SK-N-SH (cell line): Measurements from ENCODE around the gene BAIAP3. TPM values are rescaled to one million over a fixed set of nuclear protein-coding genes. Genes with fewer than 3 reads are reported as not detected.

ENCODE experiments used
- CTCF ChIA-PET: fragments of 300-600, 350-600 bp; formaldehyde crosslinking; extraction: SDS; loops from one replicate; lab custom pipeline; 2021; lab: Yijun Ruan, JAX
- POLR2A ChIA-PET: fragments of 350-600 bp; sonication (Branson Sonifier 250); formaldehyde crosslinking; extraction: SDS; loops from one replicate; lab custom pipeline; 2020; ENCODE audit warnings: antibody characterized with exemption, inconsistent platforms; lab: Yijun Ruan, JAX
- DNase-seq: peaks from one replicate; pipeline ENCODE4 v3.0.0; 2012
- H2AFZ ChIP-seq: fragments of 200-600 bp; sonication (generic); 2 replicates; pipeline ENCODE4 v1.8.1; 2016; ENCODE audit warnings: antibody characterized with exemption, mild to moderate bottlenecking, low read depth
- H3F3A ChIP-seq: fragments of 200-600 bp; sonication (generic); replicated peaks from 2 replicates; pipeline ENCODE3; 2016; ENCODE audit warnings: antibody characterized with exemption, mild to moderate bottlenecking; ENCODE audit not compliant: insufficient read depth
- H3K27ac ChIP-seq, 2 experiments: fragments of 200-500 bp in 1 of 2; fragments of 200-600 bp in 1 of 2; sonication (Bioruptor generic) in 1 of 2; sonication (generic), shearing (Covaris generic) in 1 of 2; 2 replicates each; pipeline versions ENCODE4 v1.5.1 to v1.6.1; 2014 to 2016; ENCODE audit warnings: low read depth in 2 of 2, inconsistent platforms in 1 of 2, low read length in 1 of 2, mild to moderate bottlenecking in 1 of 2, mixed read lengths in 1 of 2
- H3K27me3 ChIP-seq: fragments of 200-600 bp; sonication (generic), shearing (Covaris generic); 2 replicates; pipeline ENCODE4 v1.6.1; 2016; ENCODE audit warnings: mixed run types; ENCODE audit not compliant: insufficient read depth
- H3K36me3 ChIP-seq, 2 experiments: fragments of 200-500 bp in 1 of 2; fragments of 200-600 bp in 1 of 2; sonication (Bioruptor generic) in 1 of 2; sonication (generic) in 1 of 2; replicated peaks in 1 of 2; 2 replicates each; pipeline versions ENCODE3 to v1.5.1; 2014 to 2016; ENCODE audit warnings: low read length in 1 of 2, mild to moderate bottlenecking in 1 of 2; ENCODE audit not compliant: insufficient read depth in 2 of 2, control insufficient read depth in 1 of 2
- H3K4me1 ChIP-seq, 2 experiments: fragments of 200-500 bp in 1 of 2; fragments of 200-600 bp in 1 of 2; sonication (Bioruptor generic) in 1 of 2; sonication (generic), shearing (Covaris generic) in 1 of 2; 2 replicates each; pipeline versions ENCODE4 v1.5.1 to v1.6.1; 2014 to 2016; ENCODE audit warnings: low read depth in 1 of 2, low read length in 1 of 2, mixed run types in 1 of 2; ENCODE audit not compliant: insufficient read depth in 2 of 2, control insufficient read depth in 1 of 2
- H3K4me2 ChIP-seq: fragments of 200-600 bp; sonication (generic), shearing (Covaris generic); 2 replicates; pipeline ENCODE4 v1.6.1; 2017; ENCODE audit warnings: mixed run types
- H3K4me3 ChIP-seq, 2 experiments: fragments of 200-500 bp in 1 of 2; fragments of 200-600 bp in 1 of 2; sonication (Bioruptor generic) in 1 of 2; sonication (generic), shearing (Covaris generic) in 1 of 2; 2 replicates each; pipeline versions ENCODE4 v1.5.1 to v1.8.1; 2014 to 2016; ENCODE audit warnings: low read depth in 2 of 2, inconsistent platforms in 1 of 2, low read length in 1 of 2, mild to moderate bottlenecking in 1 of 2, mixed read lengths in 1 of 2, moderate library complexity in 1 of 2
- H3K79me2 ChIP-seq: fragments of 200-600 bp; sonication (generic); 2 replicates; pipeline ENCODE4 v1.8.1; 2017; ENCODE audit warnings: mild to moderate bottlenecking; ENCODE audit not compliant: insufficient read depth
- H3K9ac ChIP-seq: fragments of 200-600 bp; sonication (generic); 2 replicates; pipeline ENCODE4 v1.6.1; 2017; ENCODE audit warnings: mixed run types
- H3K9me2 ChIP-seq: fragments of 200-600 bp; sonication (generic); 2 replicates; pipeline ENCODE4 v1.6.1; 2017; ENCODE audit warnings: mixed run types
- H3K9me3 ChIP-seq: fragments of 200-600 bp; sonication (generic); 2 replicates; pipeline ENCODE4 v1.6.1; 2017; ENCODE audit warnings: mixed run types, mild to moderate bottlenecking, moderate library complexity
- H4K20me1 ChIP-seq: fragments of 200-600 bp; sonication (generic); 2 replicates; pipeline ENCODE4 v1.6.1; 2017; ENCODE audit warnings: mild to moderate bottlenecking, mixed run types; ENCODE audit not compliant: insufficient read depth
- EZH2phosphoT487 ChIP-seq: fragments of 200-600 bp; sonication (generic); IDR thresholded peaks from 2 replicates; pipeline ENCODE4 v1.6.1; 2017; ENCODE audit warnings: low read depth, mixed run types, mild to moderate bottlenecking, antibody characterized with exemption, moderate library complexity, borderline replicate concordance
- FOXM1 ChIP-seq: IDR thresholded peaks from 2 replicates; pipeline ENCODE4 v1.4.0; 2012; ENCODE audit warnings: low read depth, mild to moderate bottlenecking
- GABPA ChIP-seq: IDR thresholded peaks from 2 replicates; pipeline ENCODE4 v1.4.0; 2012; ENCODE audit warnings: low read depth, mild to moderate bottlenecking
- RAD21 ChIP-seq: IDR thresholded peaks from 2 replicates; pipeline ENCODE4 v1.6.1; 2012; ENCODE audit warnings: mild to moderate bottlenecking, low read length
- TEAD4 ChIP-seq: IDR thresholded peaks from 2 replicates; pipeline ENCODE4 v1.4.0; 2012; ENCODE audit warnings: mild to moderate bottlenecking, borderline replicate concordance; ENCODE audit not compliant: insufficient read depth
- WGBS: methylation state at CpG from one replicate; pipeline ENCODE4 v1.1.6; 2017; ENCODE audit warnings: low lambda C conversion rate; 5-methylcytosine and 5-hydroxymethylcytosine counted together
- polyA plus RNA-seq, 3 experiments: library from polyadenylated mRNA; depleted of rRNA; stranded (reverse); fragments of >200 nt; gene quantifications; 2 replicates each; pipeline ENCODE4 v1.2.3, GENCODE V29; 2012
- TF ChIP-seq, protein P1 (sequence below): fragments of 150-350 bp; IDR thresholded peaks from 2 replicates; pipeline ENCODE4 v1.6.1; 2017; ENCODE audit warnings: antibody characterized with exemption, low read length, low read depth, borderline replicate concordance
- TF ChIP-seq, protein P2 (sequence below): fragments of 200-600 bp; sonication (generic); IDR thresholded peaks from 2 replicates; pipeline ENCODE4 v1.6.1; 2017; ENCODE audit warnings: antibody characterized with exemption, mild to moderate bottlenecking, moderate library complexity
- TF ChIP-seq, protein P3 (sequence below): IDR thresholded peaks from 2 replicates; pipeline ENCODE4 v1.6.1; 2012; ENCODE audit warnings: mild to moderate bottlenecking, low read depth, low read length, moderate library complexity
- TF ChIP-seq, protein P4 (sequence below): IDR thresholded peaks from 2 replicates; pipeline ENCODE4 v1.4.0; 2012; ENCODE audit warnings: low read depth, borderline replicate concordance
- TF ChIP-seq, protein P5 (sequence below): fragments of 150-350 bp; IDR thresholded peaks from 2 replicates; pipeline ENCODE4 v1.6.1; 2016; ENCODE audit warnings: mild to moderate bottlenecking, low read depth, low read length

Gene BAIAP3
- polyA plus RNA-seq, 1 of the 3 experiments (the other 2 are of a cell fraction) = 1.1 TPM

DNA sequence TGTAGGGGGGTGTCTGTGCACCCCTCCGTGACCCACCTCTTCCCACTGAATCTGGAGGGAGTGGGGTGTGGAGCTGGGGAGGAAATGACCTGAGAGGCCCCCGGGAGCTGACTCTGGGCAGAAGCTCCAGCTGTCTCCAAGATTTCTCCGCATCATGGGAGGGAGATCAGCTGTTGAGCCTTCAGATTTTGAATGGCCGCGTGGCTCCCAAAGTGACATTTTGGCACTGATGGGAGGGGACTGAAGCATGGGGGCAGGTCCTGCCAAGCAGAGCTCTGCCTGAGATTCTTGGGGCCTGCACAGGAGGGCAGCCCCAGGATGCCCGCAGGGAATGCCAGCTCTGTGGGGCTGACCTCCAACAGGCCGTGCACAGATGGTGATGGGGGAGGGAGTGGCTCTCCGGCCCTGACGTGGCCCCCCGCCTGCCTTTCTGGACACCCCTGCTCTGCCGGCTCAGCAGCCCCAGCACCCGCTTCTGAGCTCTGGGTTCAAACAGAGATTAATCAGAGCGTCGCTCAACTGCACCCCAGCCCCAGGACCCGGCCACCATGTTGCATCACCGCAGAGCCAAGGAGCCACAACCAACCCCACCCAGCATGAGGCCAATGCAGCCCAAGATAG is 49.3 kb upstream of the BAIAP3 start (continued):
- TF ChIP-seq, protein P1, sequence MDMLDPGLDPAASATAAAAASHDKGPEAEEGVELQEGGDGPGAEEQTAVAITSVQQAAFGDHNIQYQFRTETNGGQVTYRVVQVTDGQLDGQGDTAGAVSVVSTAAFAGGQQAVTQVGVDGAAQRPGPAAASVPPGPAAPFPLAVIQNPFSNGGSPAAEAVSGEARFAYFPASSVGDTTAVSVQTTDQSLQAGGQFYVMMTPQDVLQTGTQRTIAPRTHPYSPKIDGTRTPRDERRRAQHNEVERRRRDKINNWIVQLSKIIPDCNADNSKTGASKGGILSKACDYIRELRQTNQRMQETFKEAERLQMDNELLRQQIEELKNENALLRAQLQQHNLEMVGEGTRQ = no peak
- no peak for TF ChIP-seq EZH2phosphoT487

DNA sequence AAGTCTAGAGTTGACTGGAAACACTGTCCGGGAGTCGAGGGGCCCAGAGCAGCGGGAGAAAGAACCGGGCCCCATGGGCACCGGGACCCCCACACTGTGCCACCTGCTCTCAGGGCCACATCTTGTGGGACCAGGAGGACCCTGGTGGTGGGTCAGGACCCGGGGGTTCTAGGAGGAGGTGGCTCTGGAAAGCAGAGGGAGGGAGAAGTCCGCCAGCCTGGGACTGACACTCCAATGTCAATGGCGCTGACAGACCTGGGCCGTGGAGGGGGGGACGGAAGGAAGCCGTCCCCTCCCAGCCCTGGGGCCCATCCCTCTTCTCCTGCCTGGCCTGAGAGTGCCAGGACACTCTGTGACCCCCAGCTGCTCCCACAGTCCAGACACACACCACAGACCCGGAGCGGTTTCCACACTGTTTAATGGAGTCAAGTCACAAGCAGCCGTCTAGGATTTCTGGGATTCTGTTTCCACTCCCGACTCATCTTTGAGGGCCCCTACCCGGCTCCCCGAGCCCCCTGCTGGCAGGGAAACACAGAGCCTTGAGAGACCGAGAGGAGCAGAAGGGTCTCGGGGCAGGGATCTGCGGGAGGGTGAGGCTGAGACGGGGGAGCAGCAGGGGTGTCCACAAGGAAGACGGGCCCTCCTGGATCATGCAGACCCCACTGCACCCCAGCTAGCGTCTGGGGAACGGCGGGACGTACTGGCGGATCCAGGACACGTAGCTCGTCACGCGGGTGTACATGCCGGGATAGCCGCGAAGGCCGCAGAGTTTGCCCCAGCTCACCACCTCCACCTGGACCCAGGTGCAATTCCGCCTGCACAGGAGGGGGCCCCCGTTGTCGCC is 47.6 kb upstream of the BAIAP3 start:
- ChIA-PET CTCF (interaction anchor here (0.6 to 6.5 kb wide), 4 partner anchors 8 to 18 kb away, joined by 3 to 60 read pairs (median 4); no protein-coding TSS in a partner anchor), POLR2A (no interaction called here)
- Histone ChIP-seq H3K4me1 (peaks cover 0 to 8% of the 10 kb centered on the region in 2 experiments; a peak in 1 of 4 replicates), H3K9me2 (no peaks in the 10 kb centered on the region), H3K36me3 (no peaks in the 10 kb centered on the region), H3K9me3 (no peaks in the 10 kb centered on the region), H3K4me3 (no peak overlapping the region), H4K20me1 (no peaks in the 10 kb centered on the region), H2AFZ (no peak overlapping the region), H3F3A (no peaks in the 10 kb centered on the region), H3K4me2 (no peak overlapping the region), H3K9ac (no peak overlapping the region), H3K79me2 (no peaks in the 10 kb centered on the region), H3K27me3 (peaks cover 87% of the 10 kb centered on the region), H3K27ac (no peak overlapping the region)
- TF ChIP-seq, protein P2, sequence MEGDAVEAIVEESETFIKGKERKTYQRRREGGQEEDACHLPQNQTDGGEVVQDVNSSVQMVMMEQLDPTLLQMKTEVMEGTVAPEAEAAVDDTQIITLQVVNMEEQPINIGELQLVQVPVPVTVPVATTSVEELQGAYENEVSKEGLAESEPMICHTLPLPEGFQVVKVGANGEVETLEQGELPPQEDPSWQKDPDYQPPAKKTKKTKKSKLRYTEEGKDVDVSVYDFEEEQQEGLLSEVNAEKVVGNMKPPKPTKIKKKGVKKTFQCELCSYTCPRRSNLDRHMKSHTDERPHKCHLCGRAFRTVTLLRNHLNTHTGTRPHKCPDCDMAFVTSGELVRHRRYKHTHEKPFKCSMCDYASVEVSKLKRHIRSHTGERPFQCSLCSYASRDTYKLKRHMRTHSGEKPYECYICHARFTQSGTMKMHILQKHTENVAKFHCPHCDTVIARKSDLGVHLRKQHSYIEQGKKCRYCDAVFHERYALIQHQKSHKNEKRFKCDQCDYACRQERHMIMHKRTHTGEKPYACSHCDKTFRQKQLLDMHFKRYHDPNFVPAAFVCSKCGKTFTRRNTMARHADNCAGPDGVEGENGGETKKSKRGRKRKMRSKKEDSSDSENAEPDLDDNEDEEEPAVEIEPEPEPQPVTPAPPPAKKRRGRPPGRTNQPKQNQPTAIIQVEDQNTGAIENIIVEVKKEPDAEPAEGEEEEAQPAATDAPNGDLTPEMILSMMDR = 0 out of 2 replicates have a peak, but pooled peaks have one; percentile 9
- no peak for TF ChIP-seq TEAD4
- no peak for DNase-seq
- WGBS = 31% methylated on average over 22 of the region's 38 CpGs

DNA sequence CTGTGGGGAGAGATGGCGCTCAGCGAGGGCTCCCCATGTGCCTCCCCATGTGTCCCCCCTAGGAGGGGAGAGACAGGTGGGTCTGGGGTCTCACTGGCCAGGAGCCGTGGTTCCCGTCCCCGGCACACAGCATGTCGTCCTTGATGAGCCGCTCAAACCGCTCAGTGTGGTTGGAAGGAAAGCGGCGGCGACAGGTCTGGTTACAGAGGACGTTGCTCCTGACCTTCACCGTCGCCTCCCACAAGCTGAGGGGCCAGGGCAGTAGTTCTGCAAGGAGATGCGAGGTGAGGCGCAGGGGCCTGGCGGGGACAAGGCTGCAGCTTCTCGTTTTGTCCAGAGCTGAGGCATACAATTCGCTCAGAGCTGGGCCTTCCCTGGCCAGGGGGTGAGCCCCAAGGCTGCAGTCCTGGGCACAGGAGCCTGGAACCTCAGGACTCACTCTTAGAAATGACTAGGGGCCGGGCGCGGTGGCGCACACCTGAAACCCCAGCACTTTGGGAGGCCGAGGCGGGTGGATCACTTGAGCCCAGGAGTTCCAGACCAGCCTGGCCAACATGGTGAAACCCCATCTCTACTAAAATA is 46.8 kb upstream of the BAIAP3 start:
- ChIA-PET POLR2A (no interaction called here), CTCF (interaction anchor here (0.9 to 6.5 kb wide), 5 partner anchors 9 to 51 kb away, joined by 3 to 60 read pairs (median 3); no protein-coding TSS in a partner anchor)
- no peak overlapping the region for H2AFZ ChIP-seq
- 51% methylated on average over 17 of the region's 25 CpGs for WGBS
- no peaks in the 10 kb centered on the region for H4K20me1 ChIP-seq
- no peaks in the 10 kb centered on the region for H3K79me2 ChIP-seq
- peaks cover 87% of the 10 kb centered on the region for H3K27me3 ChIP-seq
- H3K9me2 ChIP-seq = no peaks in the 10 kb centered on the region
- DNase-seq = no peak
- H3K9ac ChIP-seq = no peak overlapping the region
- no peaks in the 10 kb centered on the region for H3F3A ChIP-seq
- no peak overlapping the region for H3K4me2 ChIP-seq
- H3K27ac ChIP-seq = no peak overlapping the region
- H3K36me3 ChIP-seq = no peaks in the 10 kb centered on the region
- no peaks in the 10 kb centered on the region for H3K9me3 ChIP-seq
- no peak overlapping the region for H3K4me3 ChIP-seq
- H3K4me1 ChIP-seq = peaks cover 0 to 8% of the 10 kb centered on the region in 2 experiments; a peak in 1 of 4 replicates
- no peak for TF ChIP-seq RAD21
- no peak for TF ChIP-seq GABPA
- TF ChIP-seq, protein P3, sequence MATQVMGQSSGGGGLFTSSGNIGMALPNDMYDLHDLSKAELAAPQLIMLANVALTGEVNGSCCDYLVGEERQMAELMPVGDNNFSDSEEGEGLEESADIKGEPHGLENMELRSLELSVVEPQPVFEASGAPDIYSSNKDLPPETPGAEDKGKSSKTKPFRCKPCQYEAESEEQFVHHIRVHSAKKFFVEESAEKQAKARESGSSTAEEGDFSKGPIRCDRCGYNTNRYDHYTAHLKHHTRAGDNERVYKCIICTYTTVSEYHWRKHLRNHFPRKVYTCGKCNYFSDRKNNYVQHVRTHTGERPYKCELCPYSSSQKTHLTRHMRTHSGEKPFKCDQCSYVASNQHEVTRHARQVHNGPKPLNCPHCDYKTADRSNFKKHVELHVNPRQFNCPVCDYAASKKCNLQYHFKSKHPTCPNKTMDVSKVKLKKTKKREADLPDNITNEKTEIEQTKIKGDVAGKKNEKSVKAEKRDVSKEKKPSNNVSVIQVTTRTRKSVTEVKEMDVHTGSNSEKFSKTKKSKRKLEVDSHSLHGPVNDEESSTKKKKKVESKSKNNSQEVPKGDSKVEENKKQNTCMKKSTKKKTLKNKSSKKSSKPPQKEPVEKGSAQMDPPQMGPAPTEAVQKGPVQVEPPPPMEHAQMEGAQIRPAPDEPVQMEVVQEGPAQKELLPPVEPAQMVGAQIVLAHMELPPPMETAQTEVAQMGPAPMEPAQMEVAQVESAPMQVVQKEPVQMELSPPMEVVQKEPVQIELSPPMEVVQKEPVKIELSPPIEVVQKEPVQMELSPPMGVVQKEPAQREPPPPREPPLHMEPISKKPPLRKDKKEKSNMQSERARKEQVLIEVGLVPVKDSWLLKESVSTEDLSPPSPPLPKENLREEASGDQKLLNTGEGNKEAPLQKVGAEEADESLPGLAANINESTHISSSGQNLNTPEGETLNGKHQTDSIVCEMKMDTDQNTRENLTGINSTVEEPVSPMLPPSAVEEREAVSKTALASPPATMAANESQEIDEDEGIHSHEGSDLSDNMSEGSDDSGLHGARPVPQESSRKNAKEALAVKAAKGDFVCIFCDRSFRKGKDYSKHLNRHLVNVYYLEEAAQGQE = no peak
- TF ChIP-seq, protein P4, sequence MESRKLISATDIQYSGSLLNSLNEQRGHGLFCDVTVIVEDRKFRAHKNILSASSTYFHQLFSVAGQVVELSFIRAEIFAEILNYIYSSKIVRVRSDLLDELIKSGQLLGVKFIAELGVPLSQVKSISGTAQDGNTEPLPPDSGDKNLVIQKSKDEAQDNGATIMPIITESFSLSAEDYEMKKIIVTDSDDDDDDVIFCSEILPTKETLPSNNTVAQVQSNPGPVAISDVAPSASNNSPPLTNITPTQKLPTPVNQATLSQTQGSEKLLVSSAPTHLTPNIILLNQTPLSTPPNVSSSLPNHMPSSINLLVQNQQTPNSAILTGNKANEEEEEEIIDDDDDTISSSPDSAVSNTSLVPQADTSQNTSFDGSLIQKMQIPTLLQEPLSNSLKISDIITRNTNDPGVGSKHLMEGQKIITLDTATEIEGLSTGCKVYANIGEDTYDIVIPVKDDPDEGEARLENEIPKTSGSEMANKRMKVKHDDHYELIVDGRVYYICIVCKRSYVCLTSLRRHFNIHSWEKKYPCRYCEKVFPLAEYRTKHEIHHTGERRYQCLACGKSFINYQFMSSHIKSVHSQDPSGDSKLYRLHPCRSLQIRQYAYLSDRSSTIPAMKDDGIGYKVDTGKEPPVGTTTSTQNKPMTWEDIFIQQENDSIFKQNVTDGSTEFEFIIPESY = no peak
- TF ChIP-seq, protein P5, sequence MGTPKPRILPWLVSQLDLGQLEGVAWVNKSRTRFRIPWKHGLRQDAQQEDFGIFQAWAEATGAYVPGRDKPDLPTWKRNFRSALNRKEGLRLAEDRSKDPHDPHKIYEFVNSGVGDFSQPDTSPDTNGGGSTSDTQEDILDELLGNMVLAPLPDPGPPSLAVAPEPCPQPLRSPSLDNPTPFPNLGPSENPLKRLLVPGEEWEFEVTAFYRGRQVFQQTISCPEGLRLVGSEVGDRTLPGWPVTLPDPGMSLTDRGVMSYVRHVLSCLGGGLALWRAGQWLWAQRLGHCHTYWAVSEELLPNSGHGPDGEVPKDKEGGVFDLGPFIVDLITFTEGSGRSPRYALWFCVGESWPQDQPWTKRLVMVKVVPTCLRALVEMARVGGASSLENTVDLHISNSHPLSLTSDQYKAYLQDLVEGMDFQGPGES = no peak
- no peak for TF ChIP-seq FOXM1
